HG02973 (cell line): Measurements from ENCODE around the gene SCART1.
"Not testable (repeated sequence)": the region's sequence is repeated elsewhere in the genome, so short reads cannot be mapped to it uniquely, and the experiment has no call there.

Experiments used
- ATAC-seq: cut with Tn5 transposase; IDR thresholded peaks from one replicate; pipeline ENCODE4 v1.9.1; 2021; ENCODE audit warnings: moderate library complexity; ENCODE audit not compliant: unreplicated experiment

The SCART1 gene

DNA sequence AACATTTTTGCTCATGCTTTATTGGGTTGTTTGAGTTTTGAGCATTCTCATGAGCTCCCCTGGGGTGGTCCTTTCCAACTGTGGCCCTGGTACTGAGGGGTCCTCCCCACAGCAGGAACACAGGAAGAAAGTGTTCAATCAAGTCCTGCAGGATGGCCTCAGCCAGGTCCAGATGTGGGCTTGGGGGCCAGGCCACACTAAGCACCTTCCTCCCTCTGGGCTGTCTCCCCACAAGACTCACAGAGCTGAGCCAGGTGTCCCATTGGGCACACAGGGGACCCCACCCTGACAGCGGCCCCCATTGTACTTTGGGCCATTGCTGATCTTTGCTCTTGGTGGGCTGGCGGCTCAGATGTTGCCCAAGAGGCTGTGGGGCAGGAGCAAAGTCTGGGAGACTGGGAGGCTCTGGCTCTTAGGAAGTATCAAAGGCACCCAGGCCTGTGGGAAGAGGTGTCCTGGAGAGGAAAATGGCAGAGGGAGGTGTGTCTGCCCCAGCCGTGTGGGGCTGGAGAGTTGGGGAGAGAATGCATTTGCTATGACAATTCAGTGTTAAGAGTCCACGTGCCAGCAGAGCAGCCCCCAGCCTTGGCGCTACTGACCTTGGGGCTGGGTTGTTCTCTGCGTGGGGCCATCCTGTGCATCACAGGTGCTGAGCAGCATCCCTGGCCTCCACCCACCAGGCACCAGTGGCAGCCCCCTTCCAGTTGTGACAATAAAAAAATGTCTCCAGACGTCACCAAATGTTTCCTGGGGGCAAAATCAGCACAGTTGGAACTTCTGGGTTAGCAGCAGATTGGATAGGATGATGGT, 17.8 kb downstream of the SCART1 start:
- no peak for ATAC-seq

DNA sequence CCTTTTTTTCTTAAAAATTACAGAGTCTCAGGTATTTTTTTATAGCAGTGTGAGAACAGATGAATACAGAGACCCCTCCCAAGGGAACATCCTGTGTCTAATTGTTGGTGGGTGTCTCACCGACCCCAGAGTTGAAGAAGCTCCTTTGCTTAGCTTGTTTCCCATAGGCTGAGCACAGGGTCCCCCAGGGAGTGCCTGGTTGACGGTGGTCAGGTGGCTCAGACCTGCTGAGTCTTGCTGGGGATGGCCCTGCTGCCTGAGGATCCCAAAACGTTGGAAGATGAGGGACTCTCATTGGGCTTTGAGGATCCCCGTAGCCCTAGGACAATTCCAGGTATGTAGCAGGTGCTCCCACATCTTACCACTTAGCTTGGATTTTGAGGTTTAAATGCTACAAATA, 19.5 kb downstream of the SCART1 start:
- no peak for ATAC-seq

DNA sequence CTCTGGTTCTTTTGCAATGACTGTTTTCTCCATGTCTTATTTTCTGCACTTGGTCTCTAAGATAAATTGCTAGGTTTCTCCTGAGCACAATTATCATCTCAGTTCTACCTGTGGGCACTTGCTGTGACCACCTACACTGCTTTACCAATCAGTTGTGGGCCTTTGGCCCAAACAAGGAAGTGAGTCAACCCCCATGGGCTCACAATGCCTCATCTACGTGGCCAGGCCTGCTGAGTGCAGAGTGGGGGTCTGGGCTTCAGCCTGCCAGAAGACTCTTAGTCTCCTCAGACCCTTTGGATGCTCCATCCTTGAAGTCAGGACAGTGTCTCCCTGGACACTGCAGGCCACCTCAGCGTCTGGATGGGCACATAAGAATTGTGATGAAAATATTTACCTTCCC, 20.3 kb downstream of the SCART1 start:
- ATAC-seq, result no peak

- ATAC-seq, result no peak
Observed at GRCh38 chr10:133474665-133475424, 21.1 kb downstream of the SCART1 start.

DNA sequence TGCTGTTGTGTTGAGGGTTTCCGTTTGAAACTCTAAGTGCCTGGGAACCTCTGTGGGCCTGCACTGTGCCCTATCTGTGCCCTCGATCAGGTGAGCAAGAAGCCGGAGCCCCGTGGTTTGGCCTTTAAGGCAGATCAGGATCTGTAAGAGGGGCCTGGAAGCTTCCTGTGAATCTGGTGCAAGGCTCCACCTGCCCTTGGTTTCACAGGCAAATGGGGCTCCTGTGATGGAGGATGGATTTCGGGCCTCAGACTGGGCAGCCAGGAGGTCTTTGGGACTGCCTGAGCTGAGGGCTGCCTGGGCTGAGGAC, 21.6 kb downstream of the SCART1 start:
- no peak for ATAC-seq

DNA sequence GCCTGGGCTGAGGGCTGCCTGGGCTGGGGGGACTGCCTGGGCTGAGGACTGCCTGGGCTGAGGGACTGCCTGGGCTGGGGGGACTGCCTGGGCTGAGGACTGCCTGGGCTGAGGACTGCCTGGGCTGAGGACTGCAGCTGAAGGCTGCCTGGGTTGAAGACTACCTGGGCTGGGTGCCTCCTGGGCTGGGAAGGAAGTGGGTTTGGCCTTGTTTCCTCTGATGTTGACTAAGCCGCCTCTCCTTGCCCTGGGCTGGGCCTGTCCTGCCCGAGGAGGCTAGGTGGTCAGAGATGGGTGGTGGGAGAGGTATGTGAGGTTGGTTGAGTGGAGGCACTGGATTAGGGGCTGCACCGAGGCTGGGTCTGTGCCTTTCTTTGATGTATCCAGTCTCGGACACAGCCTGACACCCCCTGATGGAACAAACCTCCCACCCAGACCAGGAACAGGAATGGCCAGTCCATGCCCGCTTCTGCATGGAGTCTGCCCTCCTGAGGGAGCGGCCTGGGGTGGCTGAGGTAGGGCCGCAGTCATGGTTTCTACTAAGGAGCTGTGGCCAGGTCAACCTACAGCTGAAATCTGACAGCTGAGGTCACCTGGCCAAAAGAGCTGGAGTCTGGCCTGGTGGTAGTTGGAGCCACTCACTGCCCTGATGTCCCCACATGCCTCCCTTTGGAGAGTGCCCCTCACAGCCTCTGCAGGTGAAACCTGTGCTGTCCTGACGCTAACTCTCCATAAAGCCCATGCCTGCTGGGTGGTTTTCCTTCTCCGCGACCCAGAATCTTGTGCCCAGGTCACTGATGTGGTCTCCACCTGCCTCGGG, 22.3 kb downstream of the SCART1 start:
- ATAC-seq, result no peak

DNA sequence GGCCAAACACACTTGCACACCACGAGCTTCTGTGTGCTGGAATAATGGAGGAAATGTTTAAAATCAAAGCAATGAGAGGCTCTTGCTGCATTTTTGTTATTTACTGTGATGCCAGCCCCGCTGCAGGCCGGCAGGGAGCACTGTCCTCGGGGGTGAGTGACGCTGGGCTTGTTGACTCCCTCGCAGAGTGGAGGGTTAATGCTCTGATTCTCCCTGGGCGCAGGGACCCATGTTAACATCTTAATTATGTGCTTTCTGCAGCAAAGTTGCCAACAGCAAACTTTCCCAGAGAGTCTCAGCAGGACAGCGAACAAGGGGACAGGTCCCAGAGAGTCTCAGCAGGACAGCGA, 22.9 kb downstream of the SCART1 start:
- no peak for ATAC-seq

GRCh38 chr10:133481086-133481643, 27.4 kb downstream of the SCART1 start:
- ATAC-seq, result no peak

DNA sequence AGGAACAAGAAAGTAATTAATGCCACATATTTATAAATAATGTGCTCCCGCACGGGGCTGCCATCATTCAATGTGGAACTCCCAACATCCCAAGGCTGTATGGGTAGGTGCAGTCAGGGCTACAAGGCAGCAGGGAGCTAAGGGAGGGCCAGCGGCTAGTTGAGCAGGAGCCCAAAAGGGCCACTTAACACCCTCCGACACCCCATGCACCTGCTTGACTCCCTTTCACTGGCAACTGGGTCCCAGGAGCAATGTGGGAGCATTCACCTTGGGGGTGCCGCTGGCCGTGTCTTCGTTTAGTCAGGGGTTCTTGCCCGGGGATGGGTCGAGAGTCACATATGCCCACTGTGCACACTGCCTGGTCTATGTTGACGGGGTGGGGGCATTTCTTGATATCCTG, 27.9 kb downstream of the SCART1 start:
- no peak for ATAC-seq

- no peak for ATAC-seq
Observed at GRCh38 chr10:133484818-133485217, 31.1 kb downstream of the SCART1 start.

DNA sequence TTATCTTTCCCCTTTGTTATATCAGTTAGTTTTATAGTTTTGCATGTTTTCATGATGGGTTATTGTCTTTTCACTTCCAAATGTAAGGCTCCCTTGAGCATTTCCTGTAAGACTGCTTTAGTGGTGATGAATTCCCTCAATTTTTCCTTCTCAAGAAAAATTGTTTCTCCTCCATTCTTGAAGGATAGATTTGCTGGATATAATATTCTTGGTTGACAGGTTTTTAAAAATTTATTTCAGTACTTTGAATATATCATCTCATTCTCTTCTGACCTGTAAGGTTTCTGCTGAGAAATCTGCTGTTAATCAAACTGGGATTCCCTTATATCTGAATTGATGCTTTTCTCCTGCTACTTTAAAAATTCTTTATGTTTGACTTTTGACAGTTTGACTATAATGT, 33.3 kb downstream of the SCART1 start:
- ATAC-seq, result no peak

GRCh38 chr10:133488354-133488753, 34.6 kb downstream of the SCART1 start:
- no peak for ATAC-seq

DNA sequence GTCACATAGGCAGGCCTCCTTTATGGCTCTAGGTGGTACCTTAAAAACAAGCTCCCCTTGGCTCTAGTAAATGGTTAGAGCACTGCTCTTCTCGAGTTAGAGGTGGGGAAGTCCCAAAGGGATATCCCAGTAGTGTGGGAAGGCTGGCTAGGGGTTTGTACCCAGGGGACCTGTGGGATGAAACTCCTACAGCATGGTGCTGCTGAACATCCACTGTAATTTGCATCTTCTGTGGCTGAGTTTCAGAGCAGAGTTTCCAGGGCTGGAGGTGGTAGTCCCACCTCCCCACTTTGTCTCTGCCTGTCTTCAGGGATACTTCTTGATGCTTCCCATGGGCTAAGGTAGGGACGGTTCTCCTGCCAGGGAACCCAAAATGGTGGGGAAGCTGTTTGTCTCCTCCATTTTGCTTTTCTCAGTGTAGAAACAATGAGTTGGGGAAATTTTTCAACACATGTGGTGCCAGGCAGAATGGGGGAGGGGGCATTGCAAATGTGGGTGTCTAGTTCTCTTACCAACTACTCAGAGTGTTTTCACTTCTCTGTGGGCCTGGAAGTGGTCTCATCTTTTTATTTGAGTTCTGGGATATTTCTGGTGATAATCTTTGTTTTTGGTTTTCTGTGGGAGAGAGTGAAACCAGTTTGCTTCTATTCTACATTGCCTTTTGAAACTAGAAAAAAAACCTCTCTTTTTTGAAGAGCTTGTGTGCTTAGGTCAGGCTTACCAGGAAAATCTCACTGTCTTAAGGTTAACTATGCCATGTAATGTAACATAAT, 36.3 kb downstream of the SCART1 start:
- ATAC-seq, result no peak

- ATAC-seq, result not testable (repeated sequence)
Observed at GRCh38 chr10:133493562-133493961, 39.8 kb downstream of the SCART1 start.

DNA sequence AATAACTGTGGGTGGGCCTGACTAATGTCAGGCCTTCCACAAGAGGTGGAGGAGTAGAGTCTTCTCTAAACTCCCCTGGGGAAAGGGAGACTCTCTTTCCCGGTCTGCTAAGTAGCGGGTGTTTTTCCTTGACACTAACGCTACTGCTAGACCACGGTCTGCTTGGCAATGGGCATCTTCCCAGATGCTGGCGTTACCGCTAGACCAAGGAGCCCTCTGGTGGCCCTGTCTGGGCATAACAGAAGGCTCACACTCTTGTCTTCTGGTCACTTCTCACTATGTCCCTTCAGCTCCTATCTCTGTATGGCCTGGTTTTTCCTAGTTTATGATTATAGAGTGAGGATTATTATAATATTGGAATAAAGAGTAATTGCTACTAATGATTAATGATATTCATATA, 43.6 kb downstream of the SCART1 start:
- ATAC-seq, result not testable (repeated sequence)

GRCh38 chr10:133499176-133499575, 45.4 kb downstream of the SCART1 start:
- ATAC-seq, result not testable (repeated sequence)

DNA sequence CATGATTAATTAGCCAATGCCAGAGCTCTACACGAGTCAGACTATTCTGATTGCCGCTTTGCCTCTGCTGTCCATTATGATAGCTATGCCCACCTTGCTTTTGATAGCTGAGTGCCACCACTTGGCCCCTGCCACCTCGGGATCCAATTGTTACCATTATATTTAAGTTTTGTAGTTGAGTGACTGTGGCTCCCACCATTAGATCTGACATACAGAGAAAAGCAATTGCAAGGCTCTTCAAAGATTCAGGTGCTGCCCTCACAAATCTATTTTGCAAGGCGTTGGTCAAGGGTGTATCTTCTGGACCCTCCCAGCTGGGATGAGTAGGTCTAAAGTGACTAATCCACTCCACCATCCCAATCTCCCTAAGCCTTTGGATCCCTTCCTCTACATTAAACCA, 47.2 kb downstream of the SCART1 start:
- not testable (repeated sequence) for ATAC-seq

- ATAC-seq, result no peak
Observed at GRCh38 chr10:133509700-133510099, 56.0 kb downstream of the SCART1 start.

DNA sequence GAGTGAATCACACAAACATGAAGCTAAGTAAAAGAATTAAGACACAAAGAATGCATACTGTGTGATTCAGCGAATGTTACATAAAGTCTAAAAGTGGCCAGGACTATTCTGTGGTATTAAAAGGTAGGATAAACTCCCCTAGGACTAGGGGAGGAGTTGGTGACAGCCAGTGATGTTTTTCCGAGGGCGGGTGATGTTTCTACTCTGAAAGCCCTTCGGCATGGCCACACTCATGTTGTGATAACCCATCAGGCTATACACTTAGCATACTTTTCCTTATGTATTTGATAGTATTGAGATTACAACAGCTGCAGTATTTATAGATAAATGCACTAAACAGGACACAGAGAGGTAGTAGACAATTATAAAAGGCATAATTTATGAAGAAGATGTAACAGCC, 57.7 kb downstream of the SCART1 start:
- ATAC-seq, result no peak

GRCh38 chr10:133511907-133512528, 58.3 kb downstream of the SCART1 start:
- ATAC-seq, result no peak
